ENCODE measurements around the gene CD27. TPM values are rescaled to one million over a fixed set of nuclear protein-coding genes. Genes with fewer than 3 reads are reported as not detected.

Gene CD27
- total and polyA plus RNA-seq, 2 of the 13 experiments (the other 11 are each of a cell fraction or from before 2014, with no cell fraction given) = 0.12 TPM; not detected in 1

DNA sequence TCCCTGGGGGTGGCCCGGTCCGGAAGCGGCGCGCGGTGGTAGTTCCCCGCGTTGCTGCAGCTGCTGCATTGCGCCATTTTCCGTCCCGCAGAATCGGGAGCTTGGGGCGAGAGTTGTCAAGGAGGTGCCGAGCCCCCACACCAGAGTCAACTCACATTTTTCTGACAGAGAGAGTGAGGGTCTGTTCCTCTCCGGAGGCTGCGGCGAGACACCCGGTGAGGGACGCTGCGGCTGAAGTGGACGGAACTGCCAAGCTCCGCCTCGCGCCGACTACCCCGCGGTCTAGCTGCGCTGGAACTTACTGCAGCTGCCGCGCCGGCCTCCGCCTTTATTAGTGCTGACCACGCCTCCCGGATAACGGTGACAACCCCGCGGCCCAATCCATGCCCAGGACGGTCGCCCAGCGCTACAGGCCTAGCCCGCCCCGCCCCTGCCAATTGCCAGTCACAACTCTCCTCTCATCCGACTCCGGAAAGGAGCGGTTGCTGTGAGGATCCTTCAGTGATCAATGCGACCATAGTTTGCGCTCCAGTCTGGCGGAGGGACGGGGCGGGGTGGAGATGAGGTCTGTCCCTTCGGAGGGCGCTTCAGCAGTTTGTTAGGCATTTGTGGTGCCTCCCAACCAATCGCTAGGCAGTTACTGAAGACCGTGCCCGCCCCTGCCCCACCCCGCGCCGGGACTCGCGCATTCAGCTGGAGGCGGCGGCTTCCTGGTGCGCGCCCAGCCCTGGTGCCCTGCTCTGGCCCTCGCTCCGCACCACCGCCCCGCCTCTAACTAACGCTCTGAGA, 25.8 kb downstream of the CD27 start, which contains the start of gene VAMP1 (continued):
- TF ChIP-seq, protein P1, sequence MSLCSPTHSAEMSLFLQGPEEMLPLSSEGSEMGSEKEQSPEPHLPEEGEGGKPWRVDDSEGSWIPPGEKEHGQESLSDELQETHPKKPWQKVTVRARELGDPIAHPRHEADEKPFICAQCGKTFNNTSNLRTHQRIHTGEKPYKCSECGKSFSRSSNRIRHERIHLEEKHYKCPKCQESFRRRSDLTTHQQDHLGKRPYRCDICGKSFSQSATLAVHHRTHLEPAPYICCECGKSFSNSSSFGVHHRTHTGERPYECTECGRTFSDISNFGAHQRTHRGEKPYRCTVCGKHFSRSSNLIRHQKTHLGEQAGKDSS (CRISPR knock-in tag; IDR thresholded peaks at IDR 0.05; ENCODE audit: borderline replicate concordance, low read depth) = peak; percentile 35; the same call in 1 of the 2 replicates
- TF ChIP-seq U2AF1 (optimal IDR thresholded peaks at IDR 0.05; ENCODE audit: low read depth, low read length) (no peak), BCLAF1 (IDR thresholded peaks at IDR 0.05) (no peak), SYNCRIP (IDR thresholded peaks at IDR 0.05; ENCODE audit: insufficient read depth, low read depth, low read length) (no peak), PAF1 (CRISPR knock-in tag; IDR thresholded peaks at IDR 0.05) (0 out of 2 replicates have a peak, but pooled peaks have one; percentile 54), HOXA3 (CRISPR knock-in tag; IDR thresholded peaks at IDR 0.05) (peak; percentile 81), ZBTB21 (CRISPR knock-in tag; IDR thresholded peaks at IDR 0.05) (peak; percentile 43; the same call in 1 of the 2 replicates), RXRA (CRISPR knock-in tag; IDR thresholded peaks at IDR 0.05) (no peak), BORCS8-MEF2B (CRISPR knock-in tag; IDR thresholded peaks at IDR 0.05) (peak; percentile 62; the same call in 1 of the 2 replicates), ZBTB44 (CRISPR knock-in tag; IDR thresholded peaks at IDR 0.05) (no peak), YEATS4 (CRISPR knock-in tag; IDR thresholded peaks at IDR 0.05; ENCODE audit: borderline replicate concordance) (no peak; the same call in none of the 2 replicates), ISX (CRISPR knock-in tag; conservative IDR thresholded peaks at IDR 0.05) (no peak), ZNF891 (CRISPR knock-in tag; IDR thresholded peaks at IDR 0.05) (no peak), ZSCAN12 (CRISPR knock-in tag; IDR thresholded peaks at IDR 0.05) (no peak), ZNF232 (CRISPR knock-in tag; IDR thresholded peaks at IDR 0.05; ENCODE audit: borderline replicate concordance) (peak; percentile 69; the same call in 1 of the 2 replicates), PRDM4 (CRISPR knock-in tag; IDR thresholded peaks at IDR 0.05; ENCODE audit: borderline replicate concordance) (no peak), ZNF383 (CRISPR knock-in tag; IDR thresholded peaks at IDR 0.05; ENCODE audit: borderline replicate concordance) (no peak), PHF20 (CRISPR knock-in tag; IDR thresholded peaks at IDR 0.05) (peak; percentile 63), ZNF644 (CRISPR knock-in tag; IDR thresholded peaks at IDR 0.05; ENCODE audit: low read depth) (no peak), ZNF569 (CRISPR knock-in tag; IDR thresholded peaks at IDR 0.05; ENCODE audit: borderline replicate concordance) (no peak; the same call in 1 of the 2 replicates), FOXP1 (IDR thresholded peaks at IDR 0.05) (no peak), FOXP1 (CRISPR knock-in tag; IDR thresholded peaks at IDR 0.05) (no peak), MED1 (CRISPR knock-in tag; IDR thresholded peaks at IDR 0.05) (peak; percentile 59)
